HepG2 (cell line): ENCODE measurements around the gene SEC16A. TPM values are rescaled to one million over a fixed set of nuclear protein-coding genes. Genes with fewer than 3 reads are reported as not detected.

Source experiments
- CBX1 ChIP-seq: IDR thresholded peaks from one replicate; pipeline ENCODE4 v1.6.1; 2016; ENCODE audit warnings: antibody characterized with exemption, low read depth
- ESRRA ChIP-seq: sonication (generic); formaldehyde crosslinking; IDR thresholded peaks from 2 replicates; pipeline ENCODE4 v1.5.1; 2020; ENCODE audit warnings: mild to moderate bottlenecking, low read depth, missing genetic modification reagents
- HCFC1 ChIP-seq: fragments of 150-350 bp; IDR thresholded peaks from 2 replicates; pipeline ENCODE4 v1.6.1; 2014; ENCODE audit warnings: low read depth, low read length
- MXD1 ChIP-seq: sonication (generic); formaldehyde crosslinking; IDR thresholded peaks from 2 replicates; pipeline ENCODE4 v1.4.0; 2020; ENCODE audit warnings: mild to moderate bottlenecking, missing genetic modification reagents
- NCOA2 ChIP-seq: sonication (generic); formaldehyde crosslinking; IDR thresholded peaks from 2 replicates; pipeline ENCODE4 v1.8.0; 2022; ENCODE audit warnings: inconsistent platforms
- SP4 ChIP-seq: sonication (generic); formaldehyde crosslinking; IDR thresholded peaks from 2 replicates; pipeline ENCODE4 v1.8.1; 2023; ENCODE audit warnings: mild to moderate bottlenecking, missing genetic modification reagents
- TGIF2 ChIP-seq: IDR thresholded peaks from 2 replicates; pipeline ENCODE4 v1.6.1; 2016; ENCODE audit warnings: control low read depth, missing compliant biosample characterization
- YEATS4 ChIP-seq: sonication (generic); formaldehyde crosslinking; IDR thresholded peaks from 2 replicates; pipeline ENCODE4 v1.4.0; 2020; ENCODE audit warnings: missing genetic modification reagents, borderline replicate concordance
- ZMYM3 ChIP-seq: sonication (generic); formaldehyde crosslinking; IDR thresholded peaks from 2 replicates; pipeline ENCODE4 v1.5.1; 2020; ENCODE audit warnings: mild to moderate bottlenecking, missing genetic modification reagents
- ZNF468 ChIP-seq: sonication (generic); formaldehyde crosslinking; IDR thresholded peaks from 2 replicates; pipeline ENCODE4 v1.8.0; 2022; ENCODE audit warnings: mild to moderate bottlenecking, moderate library complexity, missing genetic modification reagents
- ZNF580 ChIP-seq: IDR thresholded peaks from 2 replicates; pipeline ENCODE4 v1.6.1; 2016; ENCODE audit warnings: low read depth, borderline replicate concordance
- ZNF660 ChIP-seq: sonication (generic); formaldehyde crosslinking; IDR thresholded peaks from 2 replicates; pipeline ENCODE4 v1.5.1; 2020; ENCODE audit warnings: mild to moderate bottlenecking, low read depth, missing genetic modification reagents, borderline replicate concordance
- ZNF839 ChIP-seq: sonication (generic); formaldehyde crosslinking; IDR thresholded peaks from 2 replicates; pipeline ENCODE4 v1.4.0; 2020; ENCODE audit warnings: missing genetic modification reagents, mild to moderate bottlenecking, borderline replicate concordance
- ZUFSP ChIP-seq: sonication (generic); formaldehyde crosslinking; IDR thresholded peaks from 2 replicates; pipeline ENCODE4 v1.9.0; 2021; ENCODE audit warnings: missing genetic modification reagents, mild to moderate bottlenecking, borderline replicate concordance
- polyA plus RNA-seq, 8 experiments: library from polyadenylated mRNA; depleted of rRNA in 3 of 8; stranded (reverse) in 7 of 8; unstranded in 1 of 8; fragments of >200 nt; fragmentation: Illumina TruSeq in 4 of 8; extraction: Trizol in 4 of 8; gene quantifications; 2 replicates each; pipeline versions ENCODE4 v1.2.1 to v1.2.3, GENCODE V29; 2011 to 2016; ENCODE audit warnings: low read depth in 4 of 8, missing spikeins in 1 of 8, mixed read lengths in 1 of 8; ENCODE audit not compliant: insufficient read depth in 1 of 8
- total RNA-seq, 5 experiments: library from RNA; depleted of rRNA; stranded (reverse); fragments of >200 nt; fragmentation: Illumina TruSeq; extraction: Trizol; gene quantifications; 2 replicates each; pipeline ENCODE4 v1.2.3, GENCODE V29; 2016; ENCODE audit warnings: low read depth in 1 of 5
- TF ChIP-seq, protein P1 (sequence below): sonication (generic); formaldehyde crosslinking; IDR thresholded peaks from 2 replicates; pipeline ENCODE4 v1.4.0; 2020; ENCODE audit warnings: missing genetic modification reagents, borderline replicate concordance
- TF ChIP-seq, protein P2 (sequence below): sonication (generic); formaldehyde crosslinking; IDR thresholded peaks from 2 replicates; pipeline ENCODE4 v1.5.0; 2020; ENCODE audit warnings: mild to moderate bottlenecking, missing genetic modification reagents
- TF ChIP-seq, protein P3 (sequence below): sonication (generic); formaldehyde crosslinking; IDR thresholded peaks from 2 replicates; pipeline ENCODE4 v1.4.0; 2020; ENCODE audit warnings: mild to moderate bottlenecking, missing genetic modification reagents
- TF ChIP-seq, protein P4 (sequence below): sonication (generic); formaldehyde crosslinking; IDR thresholded peaks from 2 replicates; pipeline ENCODE4 v1.5.0; 2020; ENCODE audit warnings: missing genetic modification reagents

The SEC16A gene
- total and polyA plus RNA-seq, 2 of the 13 experiments (the other 11 are each of a cell fraction or from before 2014, with no cell fraction given): 15.9 to 18.9 TPM

DNA sequence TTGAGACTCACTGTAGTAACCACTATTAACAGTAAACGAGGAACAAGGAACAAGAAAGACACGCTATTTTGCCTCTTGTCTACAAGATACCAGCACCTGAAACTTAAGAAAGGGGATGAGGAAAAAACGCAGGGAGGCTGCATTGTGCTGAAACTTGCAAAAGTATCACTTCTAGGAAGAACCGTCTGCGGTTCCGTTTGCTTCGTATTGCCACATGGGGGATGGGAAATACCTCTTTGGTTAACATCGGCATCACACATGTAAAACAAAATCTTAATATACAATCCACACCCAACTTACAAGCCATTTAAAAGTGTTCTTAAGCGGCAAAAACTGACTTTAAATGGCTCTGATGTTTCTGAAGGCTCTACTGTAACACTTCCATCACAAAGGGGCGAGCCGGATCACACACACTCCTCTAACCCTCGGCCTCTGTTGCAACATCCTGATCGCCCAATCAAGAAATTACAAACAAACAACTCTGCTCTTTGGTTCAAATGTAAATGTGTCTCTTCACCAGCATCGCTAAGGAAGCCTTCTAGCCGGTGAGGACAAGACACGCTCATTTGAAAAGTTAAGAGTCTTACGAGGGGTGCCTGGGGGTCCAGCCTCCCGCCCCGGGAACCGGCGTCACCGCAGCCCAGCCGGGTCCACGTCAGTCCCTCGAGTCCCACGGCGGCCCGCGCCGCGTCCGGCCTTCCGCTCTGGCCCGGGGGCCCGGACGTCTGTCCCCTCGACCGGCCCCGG lies 621 bp downstream of the SEC16A start (continued):
- TF ChIP-seq, protein P1, sequence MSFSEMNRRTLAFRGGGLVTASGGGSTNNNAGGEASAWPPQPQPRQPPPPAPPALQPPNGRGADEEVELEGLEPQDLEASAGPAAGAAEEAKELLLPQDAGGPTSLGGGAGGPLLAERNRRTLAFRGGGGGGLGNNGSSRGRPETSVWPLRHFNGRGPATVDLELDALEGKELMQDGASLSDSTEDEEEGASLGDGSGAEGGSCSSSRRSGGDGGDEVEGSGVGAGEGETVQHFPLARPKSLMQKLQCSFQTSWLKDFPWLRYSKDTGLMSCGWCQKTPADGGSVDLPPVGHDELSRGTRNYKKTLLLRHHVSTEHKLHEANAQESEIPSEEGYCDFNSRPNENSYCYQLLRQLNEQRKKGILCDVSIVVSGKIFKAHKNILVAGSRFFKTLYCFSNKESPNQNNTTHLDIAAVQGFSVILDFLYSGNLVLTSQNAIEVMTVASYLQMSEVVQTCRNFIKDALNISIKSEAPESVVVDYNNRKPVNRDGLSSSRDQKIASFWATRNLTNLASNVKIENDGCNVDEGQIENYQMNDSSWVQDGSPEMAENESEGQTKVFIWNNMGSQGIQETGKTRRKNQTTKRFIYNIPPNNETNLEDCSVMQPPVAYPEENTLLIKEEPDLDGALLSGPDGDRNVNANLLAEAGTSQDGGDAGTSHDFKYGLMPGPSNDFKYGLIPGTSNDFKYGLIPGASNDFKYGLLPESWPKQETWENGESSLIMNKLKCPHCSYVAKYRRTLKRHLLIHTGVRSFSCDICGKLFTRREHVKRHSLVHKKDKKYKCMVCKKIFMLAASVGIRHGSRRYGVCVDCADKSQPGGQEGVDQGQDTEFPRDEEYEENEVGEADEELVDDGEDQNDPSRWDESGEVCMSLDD (CRISPR knock-in tag): 0 out of 2 replicates have a peak, but pooled peaks have one; percentile 63
- TF ChIP-seq, protein P2, sequence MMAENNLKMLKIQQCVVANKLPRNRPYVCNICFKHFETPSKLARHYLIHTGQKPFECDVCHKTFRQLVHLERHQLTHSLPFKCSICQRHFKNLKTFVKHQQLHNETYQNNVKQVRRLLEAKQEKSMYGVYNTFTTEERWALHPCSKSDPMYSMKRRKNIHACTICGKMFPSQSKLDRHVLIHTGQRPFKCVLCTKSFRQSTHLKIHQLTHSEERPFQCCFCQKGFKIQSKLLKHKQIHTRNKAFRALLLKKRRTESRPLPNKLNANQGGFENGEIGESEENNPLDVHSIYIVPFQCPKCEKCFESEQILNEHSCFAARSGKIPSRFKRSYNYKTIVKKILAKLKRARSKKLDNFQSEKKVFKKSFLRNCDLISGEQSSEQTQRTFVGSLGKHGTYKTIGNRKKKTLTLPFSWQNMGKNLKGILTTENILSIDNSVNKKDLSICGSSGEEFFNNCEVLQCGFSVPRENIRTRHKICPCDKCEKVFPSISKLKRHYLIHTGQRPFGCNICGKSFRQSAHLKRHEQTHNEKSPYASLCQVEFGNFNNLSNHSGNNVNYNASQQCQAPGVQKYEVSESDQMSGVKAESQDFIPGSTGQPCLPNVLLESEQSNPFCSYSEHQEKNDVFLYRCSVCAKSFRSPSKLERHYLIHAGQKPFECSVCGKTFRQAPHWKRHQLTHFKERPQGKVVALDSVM (CRISPR knock-in tag): no peak
- TF ChIP-seq CBX1 (no peak), MXD1 (CRISPR knock-in tag) (0 out of 2 replicates have a peak, but pooled peaks have one; percentile 26), YEATS4 (no peak), NCOA2 (CRISPR knock-in tag) (no peak), SP4 (CRISPR knock-in tag) (no peak), ZNF580 (CRISPR knock-in tag) (no peak), HCFC1 (no peak), ZNF468 (CRISPR knock-in tag) (0 out of 2 replicates have a peak, but pooled peaks have one; percentile 8), ZNF839 (CRISPR knock-in tag) (no peak), TGIF2 (CRISPR knock-in tag) (no peak), ESRRA (no peak), ZUFSP (CRISPR knock-in tag) (no peak), ZNF660 (CRISPR knock-in tag) (no peak), ZMYM3 (CRISPR knock-in tag) (no peak)
- TF ChIP-seq, protein P3, sequence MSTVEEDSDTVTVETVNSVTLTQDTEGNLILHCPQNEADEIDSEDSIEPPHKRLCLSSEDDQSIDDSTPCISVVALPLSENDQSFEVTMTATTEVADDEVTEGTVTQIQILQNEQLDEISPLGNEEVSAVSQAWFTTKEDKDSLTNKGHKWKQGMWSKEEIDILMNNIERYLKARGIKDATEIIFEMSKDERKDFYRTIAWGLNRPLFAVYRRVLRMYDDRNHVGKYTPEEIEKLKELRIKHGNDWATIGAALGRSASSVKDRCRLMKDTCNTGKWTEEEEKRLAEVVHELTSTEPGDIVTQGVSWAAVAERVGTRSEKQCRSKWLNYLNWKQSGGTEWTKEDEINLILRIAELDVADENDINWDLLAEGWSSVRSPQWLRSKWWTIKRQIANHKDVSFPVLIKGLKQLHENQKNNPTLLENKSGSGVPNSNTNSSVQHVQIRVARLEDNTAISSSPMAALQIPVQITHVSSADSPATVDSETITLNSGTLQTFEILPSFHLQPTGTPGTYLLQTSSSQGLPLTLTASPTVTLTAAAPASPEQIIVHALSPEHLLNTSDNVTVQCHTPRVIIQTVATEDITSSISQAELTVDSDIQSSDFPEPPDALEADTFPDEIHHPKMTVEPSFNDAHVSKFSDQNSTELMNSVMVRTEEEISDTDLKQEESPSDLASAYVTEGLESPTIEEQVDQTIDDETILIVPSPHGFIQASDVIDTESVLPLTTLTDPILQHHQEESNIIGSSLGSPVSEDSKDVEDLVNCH (CRISPR knock-in tag): no peak
- TF ChIP-seq, protein P4, sequence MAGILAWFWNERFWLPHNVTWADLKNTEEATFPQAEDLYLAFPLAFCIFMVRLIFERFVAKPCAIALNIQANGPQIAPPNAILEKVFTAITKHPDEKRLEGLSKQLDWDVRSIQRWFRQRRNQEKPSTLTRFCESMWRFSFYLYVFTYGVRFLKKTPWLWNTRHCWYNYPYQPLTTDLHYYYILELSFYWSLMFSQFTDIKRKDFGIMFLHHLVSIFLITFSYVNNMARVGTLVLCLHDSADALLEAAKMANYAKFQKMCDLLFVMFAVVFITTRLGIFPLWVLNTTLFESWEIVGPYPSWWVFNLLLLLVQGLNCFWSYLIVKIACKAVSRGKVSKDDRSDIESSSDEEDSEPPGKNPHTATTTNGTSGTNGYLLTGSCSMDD: no peak
